Thyroid gland (tissue), 4 donors: ENCODE results near the gene CNTN5. TPM values are rescaled to one million over a fixed set of nuclear protein-coding genes. Genes with fewer than 3 reads are reported as not detected.

ENCODE experiments used
- DNase-seq, 2 donors: peaks; one replicate each; pipeline ENCODE4 v3.0.0-alpha.2; 2019
- H3K27ac ChIP-seq, 3 donors: fragments of 200-600 bp; sonication (generic); 1 replicate in 2 of 3; 2 replicates in 1 of 3; pipeline ENCODE4 v1.5.1; 2016 to 2019; ENCODE audit warnings: mild to moderate bottlenecking in 1 of 3, moderate library complexity in 1 of 3
- H3K27me3 ChIP-seq: fragments of 200-600 bp; sonication (generic); one replicate; pipeline ENCODE4 v1.5.1; 2019
- H3K36me3 ChIP-seq, 2 donors: fragments of 200-600 bp; sonication (generic); one replicate each; pipeline ENCODE4 v1.5.1; 2016 to 2019
- H3K4me1 ChIP-seq, 2 donors: fragments of 200-600 bp; sonication (generic); one replicate each; pipeline ENCODE4 v1.5.1; 2017 to 2019
- H3K4me3 ChIP-seq, 3 donors: fragments of 200-600 bp; sonication (generic); replicated peaks in 1 of 3; 1 replicate in 2 of 3; 2 replicates in 1 of 3; pipeline ENCODE4 v1.5.1; 2016; ENCODE audit warnings: mild to moderate bottlenecking in 1 of 3
- H3K9me3 ChIP-seq: fragments of 200-600 bp; sonication (generic); one replicate; pipeline ENCODE4 v1.5.1; 2017
- CTCF ChIP-seq, 6 experiments: fragments of 200-600 bp in 3 of 6; fragments of 450-650 bp in 3 of 6; sonication (generic) in 3 of 6; IDR thresholded peaks; one replicate each; pipeline ENCODE4 v1.5.1; 2016 to 2019; ENCODE audit warnings: antibody characterized with exemption in 6 of 6, mild to moderate bottlenecking in 2 of 6, inconsistent platforms in 1 of 6, moderate library complexity in 1 of 6
- POLR2A ChIP-seq, 2 donors: fragments of 450-650 bp; IDR thresholded peaks; one replicate each; pipeline ENCODE4 v1.6.1; 2017; ENCODE audit warnings: antibody characterized with exemption in 2 of 2, mild to moderate bottlenecking in 2 of 2, moderate library complexity in 1 of 2
- whole genome bisulfite sequencing, 2 donors: methylation state at CpG; one replicate each; pipeline ENCODE4 v1.1.5; 2017; 5-methylcytosine and 5-hydroxymethylcytosine counted together
- intact Hi-C: fragments of 100-400 bp; cut with DNase I; formaldehyde crosslinking; loops from one replicate; pipeline ENCODE4 v1.15.1; 2023
- total RNA-seq, 4 donors: library from RNA; depleted of rRNA; stranded (reverse); fragments of >200 nt; gene quantifications; one replicate each; pipeline ENCODE4 v1.2.3, GENCODE V29; 2016

Gene CNTN5
- total RNA-seq, 4 donors from 2014 or later: 1.9 to 14.3 (median 12.0) TPM

- Histone ChIP-seq H3K9me3 (no peaks in the 10 kb centered on the region), H3K36me3 (no peaks in the 10 kb centered on the region), H3K27ac (no peak overlapping the region), H3K4me1 (no peaks in the 10 kb centered on the region), H3K4me3 (no peak overlapping the region), H3K27me3 (no peaks in the 10 kb centered on the region)
- no peak for DNase-seq
- WGBS, 2 donors: 86 to 97% methylated on average over 1 of the region's 1 CpG
- TF ChIP-seq POLR2A (IDR thresholded peaks at IDR 0.05) (no peak), CTCF (IDR thresholded peaks at IDR 0.05) (no peak)
- intact Hi-C loops: no loop called here
Measured at GRCh38 chr11:99327066-99327465, 306.3 kb downstream of the CNTN5 start.

- DNase-seq: no peak
- intact Hi-C loops: no loop called here
- no peaks in the 10 kb centered on the region for H3K4me1 ChIP-seq
- 87 to 92% methylated on average over 3 of the region's 3 CpGs for WGBS, 2 donors
- no peak overlapping the region for H3K27ac ChIP-seq
- no peaks in the 10 kb centered on the region for H3K36me3 ChIP-seq
- TF ChIP-seq CTCF (IDR thresholded peaks at IDR 0.05): no peak
- no peak for TF ChIP-seq POLR2A (IDR thresholded peaks at IDR 0.05)
- H3K9me3 ChIP-seq: no peaks in the 10 kb centered on the region
- no peak overlapping the region for H3K4me3 ChIP-seq
- no peaks in the 10 kb centered on the region for H3K27me3 ChIP-seq
Measured at GRCh38 chr11:99327527-99327926, 306.8 kb downstream of the CNTN5 start.

- no peak overlapping the region for H3K4me3 ChIP-seq
- no peak for DNase-seq
- WGBS, 2 donors: 87 to 89% methylated on average over 1 of the region's 1 CpG
- no peak overlapping the region for H3K27ac ChIP-seq
- no peaks in the 10 kb centered on the region for H3K4me1 ChIP-seq
- no peaks in the 10 kb centered on the region for H3K9me3 ChIP-seq
- H3K36me3 ChIP-seq: no peaks in the 10 kb centered on the region
- intact Hi-C loops: no loop called here
- no peak for TF ChIP-seq POLR2A (IDR thresholded peaks at IDR 0.05)
- no peak for TF ChIP-seq CTCF (IDR thresholded peaks at IDR 0.05)
- no peaks in the 10 kb centered on the region for H3K27me3 ChIP-seq
Measured at GRCh38 chr11:99333621-99334020, 312.9 kb downstream of the CNTN5 start.

- intact Hi-C loops: no loop called here
- Histone ChIP-seq H3K27ac (no peak overlapping the region), H3K4me3 (no peak overlapping the region), H3K9me3 (no peaks in the 10 kb centered on the region), H3K4me1 (no peaks in the 10 kb centered on the region), H3K36me3 (no peaks in the 10 kb centered on the region), H3K27me3 (no peaks in the 10 kb centered on the region)
- 83 to 90% methylated on average over 2 of the region's 2 CpGs for WGBS, 2 donors
- TF ChIP-seq CTCF (IDR thresholded peaks at IDR 0.05) (no peak), POLR2A (IDR thresholded peaks at IDR 0.05) (no peak)
- no peak for DNase-seq
Measured at GRCh38 chr11:99343117-99343516, 322.4 kb downstream of the CNTN5 start.

GRCh38 chr11:99349151-99349673, 328.5 kb downstream of the CNTN5 start:
- H3K4me1 ChIP-seq: peaks cover 10 to 15% of the 10 kb centered on the region in 2 donors
- no peaks in the 10 kb centered on the region for H3K9me3 ChIP-seq
- H3K36me3 ChIP-seq: no peaks in the 10 kb centered on the region
- intact Hi-C loops: no loop called here
- TF ChIP-seq POLR2A (IDR thresholded peaks at IDR 0.05) (no peak), CTCF (IDR thresholded peaks at IDR 0.05) (no peak)
- no peaks in the 10 kb centered on the region for H3K27me3 ChIP-seq
- no peak overlapping the region for H3K27ac ChIP-seq
- H3K4me3 ChIP-seq: no peak overlapping the region
- 63 to 67% methylated on average over 5 of the region's 5 CpGs for WGBS, 2 donors
- no peak for DNase-seq
